ENCODE data around the gene ZNF786.

GRCh38 chr7:149020483-149020882 is 70.0 kb downstream of the ZNF786 start:
- no peak for TF ChIP-seq YY1 (IDR thresholded peaks at IDR 0.05; ENCODE audit: low read depth)
- no peak for TF ChIP-seq CEBPB (IDR thresholded peaks at IDR 0.05)
- no peak for TF ChIP-seq TAF1 (IDR thresholded peaks at IDR 0.05; ENCODE audit: low read depth)

Data from Ishikawa (cell line).